ENCODE data around the gene ANKLE1.

ANKLE1 gene

GRCh38 chr19:17281391-17282304, at the start of gene ANKLE1:
Gene ANKLE1 (plus strand): TSS chr19:17281901. CDS start chr19:17281921, 20 bp downstream.
- no peak for DNase-seq

- no peak for DNase-seq
Measured at GRCh38 chr19:17232258-17232657, 49.4 kb upstream of the ANKLE1 start.

- no peak for DNase-seq
Measured at GRCh38 chr19:17234911-17235299, 46.8 kb upstream of the ANKLE1 start.

GRCh38 chr19:17235300-17235970, 46.3 kb upstream of the ANKLE1 start:
- no peak for DNase-seq

GRCh38 chr19:17235971-17236777, 45.5 kb upstream of the ANKLE1 start:
- peak; percentile 36 for DNase-seq

GRCh38 chr19:17236811-17237543, 44.7 kb upstream of the ANKLE1 start:
- no peak for DNase-seq

GRCh38 chr19:17237747-17238706, 43.7 kb upstream of the ANKLE1 start:
- DNase-seq: no peak

- DNase-seq: no peak
Measured at GRCh38 chr19:17240062-17240752, 41.5 kb upstream of the ANKLE1 start.

GRCh38 chr19:17240826-17241399, 40.8 kb upstream of the ANKLE1 start:
- DNase-seq: no peak

GRCh38 chr19:17242431-17243208, 39.1 kb upstream of the ANKLE1 start:
- no peak for DNase-seq

- DNase-seq: no peak
Measured at GRCh38 chr19:17243211-17243829, 38.4 kb upstream of the ANKLE1 start.

GRCh38 chr19:17243830-17244617, 37.7 kb upstream of the ANKLE1 start:
- DNase-seq: no peak

- DNase-seq: no peak
Measured at GRCh38 chr19:17244618-17245534, 36.8 kb upstream of the ANKLE1 start.

- no peak for DNase-seq
Measured at GRCh38 chr19:17245535-17245984, 36.1 kb upstream of the ANKLE1 start, which contains the start of gene NR2F6. Gene NR2F6 (minus strand): TSS chr19:17245919. CDS start chr19:17245220, 699 bp downstream.

- DNase-seq: no peak
Measured at GRCh38 chr19:17246681-17247425, 34.8 kb upstream of the ANKLE1 start.
